GM12892 (cell line): ENCODE data around the gene C1orf122.
A peak's percentile ranks its signal among the peaks of the same experiment; 100 is the strongest.

Experiments used
- DNase-seq: peaks from one replicate; pipeline ENCODE4 v3.0.0; 2011; ENCODE audit not compliant: insufficient read length
- FAIRE-seq: peaks from 2 replicates; lab custom pipeline; 2011; peaks lifted over from hg19 to GRCh38; lab: Jason Lieb, UNC
- POLR2A ChIP-seq: IDR thresholded peaks from 2 replicates; pipeline ENCODE4 v1.6.1; 2011; ENCODE audit warnings: low read depth, low read length, control low read depth
- POLR2AphosphoS5 ChIP-seq: IDR thresholded peaks from 2 replicates; pipeline ENCODE4 v1.6.1; 2011; ENCODE audit warnings: low read depth, low read length, control low read depth
- TAF1 ChIP-seq: IDR thresholded peaks from 2 replicates; pipeline ENCODE4 v1.6.1; 2011; ENCODE audit warnings: low read depth, mild to moderate bottlenecking, control low read depth, low read length, borderline replicate concordance

Gene C1orf122

DNA sequence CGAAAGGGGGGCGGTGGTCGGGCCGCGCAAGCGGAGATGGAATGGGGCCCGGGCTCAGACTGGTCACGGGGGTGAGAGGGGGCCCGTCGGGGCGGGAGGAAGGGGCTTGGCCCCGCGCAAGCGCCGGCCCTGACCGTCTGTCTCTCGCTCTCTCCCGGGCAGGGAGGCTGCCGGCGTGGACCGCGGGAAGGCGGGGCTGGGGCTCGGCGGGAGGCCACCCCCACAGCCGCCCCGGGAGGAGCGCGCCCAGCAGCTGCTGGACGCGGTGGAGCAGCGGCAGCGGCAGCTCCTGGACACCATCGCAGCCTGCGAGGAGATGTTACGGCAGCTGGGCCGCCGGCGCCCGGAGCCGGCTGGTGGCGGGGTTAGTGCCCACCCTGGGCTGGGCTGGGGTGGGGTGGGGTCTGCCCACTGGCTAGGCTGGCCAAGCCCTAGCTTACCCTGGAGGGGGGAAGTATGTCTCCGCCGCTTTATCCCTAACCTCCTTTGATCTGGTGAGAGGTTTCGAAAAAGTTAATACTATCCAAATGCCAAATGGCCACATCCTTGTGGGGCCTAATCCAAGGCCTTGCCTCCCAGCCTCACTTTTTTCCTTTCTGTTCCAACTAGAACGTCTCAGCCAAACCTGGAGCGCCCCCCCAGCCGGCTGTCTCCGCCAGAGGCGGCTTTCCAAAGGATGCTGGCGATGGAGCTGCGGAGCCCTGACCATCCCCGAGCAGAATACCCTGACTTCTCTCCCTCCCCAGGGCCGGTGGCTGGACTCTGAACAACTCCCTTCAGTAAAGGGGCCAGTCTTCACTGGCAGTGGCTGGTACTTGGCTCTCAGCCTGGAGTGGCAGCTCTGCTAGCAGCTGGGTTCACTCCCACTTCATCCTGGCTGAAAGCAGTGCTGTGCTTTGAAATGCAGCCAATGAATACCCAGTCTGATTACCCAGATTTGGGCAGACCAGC is 1.1 kb downstream of the C1orf122 start:
- peak; percentile 74 for FAIRE-seq
- no peak for TF ChIP-seq TAF1
- TF ChIP-seq POLR2AphosphoS5 = no peak
- TF ChIP-seq POLR2A = no peak
- peak; percentile 69 for DNase-seq

GRCh38 chr1:37809942-37810341 is 2.4 kb downstream of the C1orf122 start:
- FAIRE-seq (no peak), DNase-seq (no peak)
- TF ChIP-seq POLR2AphosphoS5 (no peak), TAF1 (no peak), POLR2A (no peak)

- FAIRE-seq (peak; percentile 81), DNase-seq (no peak)
- TF ChIP-seq POLR2AphosphoS5 = no peak
- no peak for TF ChIP-seq TAF1
- no peak for TF ChIP-seq POLR2A
These were observed 3.6 kb downstream of the C1orf122 start for GRCh38 chr1:37811027-37811655.

DNA sequence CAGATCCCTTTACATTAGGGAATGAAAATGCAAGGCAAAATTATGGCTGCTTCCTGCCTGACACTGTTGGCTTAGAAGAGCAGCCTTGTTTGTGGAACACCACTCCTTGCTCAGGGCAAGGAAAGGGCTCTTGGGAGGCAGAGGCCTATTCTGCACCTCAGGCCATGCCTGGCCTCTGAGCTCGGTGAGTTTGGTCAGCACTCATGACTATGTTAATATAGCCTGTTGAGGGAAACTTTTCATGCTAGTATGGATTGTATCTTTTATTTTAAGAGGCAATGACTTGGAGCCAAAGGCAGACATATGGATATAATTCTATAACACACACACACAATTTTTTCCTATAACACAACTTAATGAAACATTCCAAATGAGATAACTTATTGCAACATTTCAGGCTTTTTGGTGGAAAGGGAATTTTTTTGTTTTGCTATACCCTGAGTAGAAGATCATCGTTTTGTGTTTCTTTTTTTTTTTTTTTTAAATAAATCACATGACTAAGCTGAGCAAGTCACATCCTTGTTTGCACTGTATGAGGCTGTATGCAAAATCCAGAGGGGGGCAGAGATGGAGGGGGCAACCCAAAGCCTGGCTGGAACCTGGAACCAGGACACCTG is 6.0 kb downstream of the C1orf122 start:
- no peak for TF ChIP-seq POLR2AphosphoS5
- TF ChIP-seq TAF1 = no peak
- no peak for TF ChIP-seq POLR2A
- DNase-seq (no peak), FAIRE-seq (no peak)

DNA sequence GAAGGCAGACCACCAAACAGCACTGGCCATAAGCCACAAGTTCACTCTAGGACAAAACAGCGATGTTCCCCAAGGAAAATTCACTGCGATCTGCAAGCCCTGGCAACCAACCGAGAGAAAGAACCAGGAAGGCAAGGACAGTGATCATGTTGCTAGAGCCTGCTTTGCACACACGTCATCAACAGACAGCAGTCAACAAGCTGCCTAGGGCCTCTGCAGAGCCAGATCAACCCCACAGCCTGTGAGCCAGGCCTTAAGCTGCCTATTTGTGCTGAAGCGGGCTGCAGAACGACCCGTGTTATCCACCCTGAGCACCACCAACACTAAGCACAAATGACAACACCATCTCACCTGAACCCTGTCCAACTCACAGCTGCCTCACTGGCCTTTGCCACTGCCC is 6.7 kb downstream of the C1orf122 start:
- FAIRE-seq = no peak
- no peak for DNase-seq
- no peak for TF ChIP-seq POLR2AphosphoS5
- no peak for TF ChIP-seq POLR2A

DNA sequence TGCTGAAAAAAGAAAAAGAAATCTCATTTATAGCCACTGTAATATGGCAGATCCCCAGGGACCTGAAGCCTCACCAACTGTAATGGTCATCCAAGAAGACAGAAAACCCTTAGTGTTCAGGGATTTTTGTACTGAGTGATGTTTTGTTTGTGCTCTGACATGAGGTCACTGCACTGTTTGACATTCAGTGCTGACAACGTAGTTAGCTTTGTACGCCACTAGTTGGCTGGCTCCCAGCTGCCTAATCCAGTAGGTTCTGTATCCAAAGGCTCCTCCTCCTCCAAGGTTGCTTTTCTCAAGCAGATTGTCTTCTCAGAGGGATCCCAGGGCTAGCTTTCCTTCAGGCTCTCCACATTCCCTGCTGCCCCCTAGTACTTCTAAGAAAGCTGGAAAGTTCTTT is 9.9 kb downstream of the C1orf122 start:
- FAIRE-seq (no peak), DNase-seq (no peak)

GRCh38 chr1:37821481-37821880 is 13.9 kb downstream of the C1orf122 start:
- DNase-seq (no peak), FAIRE-seq (no peak)
- no peak for TF ChIP-seq POLR2AphosphoS5
- no peak for TF ChIP-seq POLR2A
- no peak for TF ChIP-seq TAF1

More for the DNA sequence above, 9.9 kb downstream of the C1orf122 start:
- TF ChIP-seq TAF1 (no peak), POLR2AphosphoS5 (no peak), POLR2A (no peak)

DNA sequence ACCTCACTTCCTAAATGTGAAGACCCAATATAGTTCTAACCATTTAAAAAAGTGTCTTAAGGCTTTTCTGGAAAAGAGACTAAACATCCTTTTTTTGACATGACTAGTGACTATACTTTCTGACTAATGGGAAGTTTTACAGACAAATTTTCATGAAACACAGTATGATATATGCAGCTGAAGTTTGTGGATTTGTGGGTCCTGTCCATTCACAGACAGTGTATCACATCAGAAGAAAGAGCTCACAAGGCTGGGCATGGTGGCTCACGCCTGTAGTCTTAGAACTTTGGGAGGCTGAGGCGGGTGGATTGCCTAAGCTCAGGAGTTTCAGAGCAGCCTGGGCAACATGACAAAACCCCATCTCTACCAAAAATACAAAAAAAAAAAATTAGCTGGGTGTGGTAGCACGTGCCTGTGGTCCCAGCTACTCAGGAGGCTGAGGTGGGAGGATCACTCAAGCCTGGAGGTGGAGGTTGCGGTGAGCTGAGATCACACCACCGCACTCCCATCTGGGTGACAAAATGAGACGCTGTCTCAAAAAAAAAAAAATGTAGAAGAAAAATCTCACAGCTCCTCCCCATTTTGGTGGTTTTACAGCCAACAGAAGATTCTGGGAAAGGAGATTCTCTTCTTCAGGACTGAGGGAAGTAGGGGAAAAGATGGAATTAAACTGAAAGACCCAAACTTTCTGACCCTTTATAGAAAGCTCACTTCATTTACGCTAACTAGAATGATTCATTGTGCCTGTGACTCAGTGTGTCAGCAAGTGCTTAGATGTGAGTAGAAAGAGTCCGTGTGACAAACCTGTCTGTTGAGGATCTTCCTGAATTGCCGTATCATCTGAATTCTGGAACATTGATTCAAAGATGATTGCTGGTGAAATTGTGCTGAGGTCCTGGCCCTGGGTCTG is 15.6 kb downstream of the C1orf122 start:
- no peak for FAIRE-seq
- no peak for DNase-seq
- TF ChIP-seq POLR2A (no peak), POLR2AphosphoS5 (no peak), TAF1 (no peak)

DNA sequence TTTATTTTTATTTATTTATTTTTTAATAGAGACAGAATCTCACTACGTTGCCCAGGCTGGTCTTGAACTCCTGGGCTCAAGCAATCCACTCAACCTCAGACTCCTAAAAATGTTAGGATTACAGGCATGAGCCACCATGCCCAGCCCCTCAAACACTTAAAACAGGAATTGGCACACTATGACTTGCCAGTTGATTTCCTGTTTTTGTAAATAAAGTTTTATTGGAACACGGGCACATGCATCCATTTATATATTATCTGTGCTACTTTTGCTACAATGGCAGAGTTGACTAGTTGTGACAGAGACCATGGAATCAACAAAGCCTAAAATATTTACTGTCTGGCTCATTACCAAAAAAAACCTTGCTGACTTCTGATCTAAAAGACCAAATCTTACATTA is 16.4 kb downstream of the C1orf122 start:
- FAIRE-seq (no peak), DNase-seq (no peak)
- TF ChIP-seq POLR2A = no peak
- no peak for TF ChIP-seq POLR2AphosphoS5
- no peak for TF ChIP-seq TAF1

DNA sequence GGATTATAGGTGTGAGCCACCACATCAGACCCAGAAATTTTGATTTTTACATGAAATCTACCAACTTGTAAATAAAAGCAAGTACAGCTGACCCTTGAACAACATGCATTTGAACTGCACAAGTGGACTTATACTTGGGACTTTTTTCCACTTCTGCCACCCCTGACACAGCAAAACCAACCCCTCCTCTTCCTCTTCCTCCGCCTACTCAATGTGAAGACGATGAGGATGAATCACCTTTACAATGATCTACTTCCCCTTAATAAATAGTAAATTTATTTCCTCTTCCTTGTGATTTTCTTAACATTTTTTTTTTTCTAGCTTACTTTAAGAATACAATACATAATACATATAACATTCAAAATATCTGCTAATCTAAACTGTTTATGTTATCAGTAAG is 17.9 kb downstream of the C1orf122 start:
- FAIRE-seq = no peak
- no peak for DNase-seq
- TF ChIP-seq TAF1 (no peak), POLR2AphosphoS5 (no peak), POLR2A (no peak)
